Measurements from ENCODE around the gene MAMSTR. TPM values are rescaled to one million over a fixed set of nuclear protein-coding genes. Genes with fewer than 3 reads are reported as not detected.

Gene MAMSTR
- total and polyA plus RNA-seq, 2 of the 4 experiments (the other 2 are of a cell fraction) = 0.18 to 1.9 TPM

DNA sequence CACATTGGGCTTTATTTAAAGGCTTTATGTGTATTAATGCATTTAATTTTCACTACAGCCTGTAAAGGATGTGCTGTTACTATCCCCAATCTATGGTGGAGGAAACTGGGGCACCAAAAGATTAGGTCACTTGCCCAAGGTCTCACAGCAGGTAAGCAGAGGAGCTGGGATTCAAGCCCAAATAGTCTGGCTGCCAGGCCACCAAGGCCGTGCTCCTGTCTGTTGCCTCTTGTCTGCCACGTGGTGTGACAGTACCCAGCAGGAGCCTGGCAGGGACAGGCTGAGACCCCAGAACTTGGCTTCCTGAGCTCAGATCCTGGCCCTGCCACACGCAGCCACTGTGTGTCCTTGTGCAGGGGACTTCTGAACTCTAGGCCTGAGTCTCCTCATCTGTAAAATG is 51.2 kb downstream of the MAMSTR start:
- no peak overlapping the region for H3K9ac ChIP-seq (ENCODE audit: low read depth, low read length)
- H4K20me1 ChIP-seq (ENCODE audit: insufficient read depth, low read length) = no peaks in the 10 kb centered on the region
- in situ Hi-C loops (cut with MboI; ENCODE audit: low sequenced_read_pairs) (no loop called here), dilution Hi-C loops (cut with HindIII; ENCODE audit: low sequenced_read_pairs, unreplicated experiment) (no loop called here), intact Hi-C loops (cut with micrococcal nuclease) (no loop called here)
- H3K23ac ChIP-seq (ENCODE audit: low read depth, low read length) = no peak overlapping the region
- no peak overlapping the region for H4K91ac ChIP-seq (ENCODE audit: insufficient read depth, low read depth, low read length)
- H2BK15ac ChIP-seq (ENCODE audit: low read depth, low read length) = no peak overlapping the region
- DNase-seq = no peak
- ChIA-PET CTCF (no interaction called here), POLR2A (ENCODE audit: unreplicated experiment) (no interaction called here)
- BruUV-seq (replicated peaks) = no TSS peak
- no peak overlapping the region for H3K4ac ChIP-seq (ENCODE audit: low read depth, low read length)
- H3K9me3 ChIP-seq (ENCODE audit: control insufficient read depth, insufficient read depth, low read length) = no peaks in the 10 kb centered on the region
- no peak overlapping the region for H2BK20ac ChIP-seq (ENCODE audit: low read depth, low read length)
- no peak overlapping the region for H3K4me2 ChIP-seq (ENCODE audit: low read depth, low read length)
- no peak overlapping the region for H2AK9ac ChIP-seq (replicated peaks; ENCODE audit: low read depth, low read length, poor library complexity)
- TF ChIP-seq MXI1 (IDR thresholded peaks at IDR 0.05; ENCODE audit: borderline replicate concordance, low read depth, low read length) (no peak), MAFK (IDR thresholded peaks at IDR 0.05; ENCODE audit: low read depth, low read length) (no peak), MAZ (IDR thresholded peaks at IDR 0.05; ENCODE audit: borderline replicate concordance, low read depth, low read length) (no peak), RCOR1 (IDR thresholded peaks at IDR 0.05; ENCODE audit: insufficient replicate concordance, low read length) (no peak), CEBPB (IDR thresholded peaks at IDR 0.05; ENCODE audit: low read depth, low read length) (no peak), ELK1 (IDR thresholded peaks at IDR 0.05; ENCODE audit: borderline replicate concordance, low read depth, low read length) (no peak), FOS (IDR thresholded peaks at IDR 0.05; ENCODE audit: low read depth, low read length) (no peak), SMC3 (IDR thresholded peaks at IDR 0.05; ENCODE audit: low read depth, low read length) (no peak), POLR2A (IDR thresholded peaks at IDR 0.05; ENCODE audit: low read depth, low read length) (no peak)
- TF ChIP-seq, protein P1, sequence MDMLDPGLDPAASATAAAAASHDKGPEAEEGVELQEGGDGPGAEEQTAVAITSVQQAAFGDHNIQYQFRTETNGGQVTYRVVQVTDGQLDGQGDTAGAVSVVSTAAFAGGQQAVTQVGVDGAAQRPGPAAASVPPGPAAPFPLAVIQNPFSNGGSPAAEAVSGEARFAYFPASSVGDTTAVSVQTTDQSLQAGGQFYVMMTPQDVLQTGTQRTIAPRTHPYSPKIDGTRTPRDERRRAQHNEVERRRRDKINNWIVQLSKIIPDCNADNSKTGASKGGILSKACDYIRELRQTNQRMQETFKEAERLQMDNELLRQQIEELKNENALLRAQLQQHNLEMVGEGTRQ (IDR thresholded peaks at IDR 0.05; ENCODE audit: low read depth, low read length) = no peak
- H2AK5ac ChIP-seq (ENCODE audit: low read depth, low read length) = no peak overlapping the region
- no peak overlapping the region for H4K5ac ChIP-seq (ENCODE audit: low read depth, low read length)
- H4K8ac ChIP-seq (ENCODE audit: low read depth in 2 of 2, low read length in 2 of 2) = no peak overlapping the region
- no peak overlapping the region for H3K14ac ChIP-seq (replicated peaks; ENCODE audit: low read depth, low read length)
- H3K27ac ChIP-seq (ENCODE audit: insufficient read depth, low read length) = no peak overlapping the region
- no peak overlapping the region for H3K4me3 ChIP-seq (ENCODE audit: insufficient read depth, low read depth, low read length)
- no peak for ATAC-seq (ENCODE audit: low read depth)
- no peaks in the 10 kb centered on the region for H3K9me1 ChIP-seq (ENCODE audit: insufficient read depth, low read length)
- H2AFZ ChIP-seq (replicated peaks; ENCODE audit: low read length, poor library complexity) = no peak overlapping the region
- WGBS, 2 experiments (ENCODE audit: extremely low coverage in 2 of 2, insufficient read length in 1 of 2) = 59% methylated on average over 3 of the region's 3 CpGs; no CpG with 5 or more reads in 1 of the 2 experiments
- peaks cover 5% of the 10 kb centered on the region for H3K27me3 ChIP-seq (ENCODE audit: control insufficient read depth, insufficient read depth, low read length)
- no peak overlapping the region for H2BK120ac ChIP-seq (ENCODE audit: low read depth, low read length)
- H2BK5ac ChIP-seq (ENCODE audit: low read depth, low read length, poor library complexity, severe bottlenecking) = no peak overlapping the region
- no peaks in the 10 kb centered on the region for H3K79me1 ChIP-seq (ENCODE audit: low read depth in 1 of 2, low read length in 2 of 2)
- H3K56ac ChIP-seq (ENCODE audit: extremely low read depth, insufficient read depth, low read length) = no peak overlapping the region
- H3K36me3 ChIP-seq (ENCODE audit: control insufficient read depth, insufficient read depth, low read length) = no peaks in the 10 kb centered on the region
- H3K18ac ChIP-seq (ENCODE audit: low read depth, low read length) = no peak overlapping the region
- H3K4me1 ChIP-seq (ENCODE audit: control insufficient read depth, insufficient read depth, low read length) = no peaks in the 10 kb centered on the region
